ENCODE results near the gene SLC22A25. TPM values are rescaled to one million over a fixed set of nuclear protein-coding genes. Genes with fewer than 3 reads are reported as not detected.

SLC22A25 gene
- total and polyA plus RNA-seq, 2 of the 13 experiments (the other 11 are each of a cell fraction or from before 2014, with no cell fraction given), result 0.18 to 0.42 TPM

- TF ChIP-seq POGK (CRISPR knock-in tag; conservative IDR thresholded peaks at IDR 0.05), result no peak
- no peak for TF ChIP-seq FOXP1 (IDR thresholded peaks at IDR 0.05)
- peak; percentile 64 for TF ChIP-seq FOXP1 (CRISPR knock-in tag; IDR thresholded peaks at IDR 0.05)
- no peak for TF ChIP-seq ZNF512 (CRISPR knock-in tag; IDR thresholded peaks at IDR 0.05)
- TF ChIP-seq TAF15 (IDR thresholded peaks at IDR 0.05; ENCODE audit: low read depth, low read length, poor library complexity, severe bottlenecking), result no peak
- TF ChIP-seq ZBTB2 (CRISPR knock-in tag; IDR thresholded peaks at IDR 0.05; ENCODE audit: low read depth), result no peak
- TF ChIP-seq ZGPAT (CRISPR knock-in tag; IDR thresholded peaks at IDR 0.05), result no peak
- TF ChIP-seq HNF4A (CRISPR knock-in tag; IDR thresholded peaks at IDR 0.05), result peak; percentile 52
- TF ChIP-seq FOXC1 (CRISPR knock-in tag; IDR thresholded peaks at IDR 0.05; ENCODE audit: borderline replicate concordance), result no peak
- peak; percentile 28; the same call in 1 of the 2 replicates for TF ChIP-seq SALL1 (CRISPR knock-in tag; IDR thresholded peaks at IDR 0.05)
- TF ChIP-seq ZNF501 (CRISPR knock-in tag; IDR thresholded peaks at IDR 0.05), result peak; percentile 59; the same call in 1 of the 2 replicates
- TF ChIP-seq CENPT (CRISPR knock-in tag; IDR thresholded peaks at IDR 0.05; ENCODE audit: low read depth), result no peak
- no peak for TF ChIP-seq ZC3H4 (CRISPR knock-in tag; IDR thresholded peaks at IDR 0.05; ENCODE audit: borderline replicate concordance)
- TF ChIP-seq SNAPC2 (CRISPR knock-in tag; IDR thresholded peaks at IDR 0.05), result no peak
- TF ChIP-seq ZBTB33 (CRISPR knock-in tag; IDR thresholded peaks at IDR 0.05), result no peak
- TF ChIP-seq TFAP4 (IDR thresholded peaks at IDR 0.05; ENCODE audit: borderline replicate concordance, low read depth), result peak; percentile 56; the same call in 1 of the 2 replicates
- TF ChIP-seq FOXA3 (CRISPR knock-in tag; IDR thresholded peaks at IDR 0.05), result peak; percentile 56; the same call in 1 of the 2 replicates
- no peak for TF ChIP-seq ZNF724P (CRISPR knock-in tag; IDR thresholded peaks at IDR 0.05; ENCODE audit: borderline replicate concordance)
Observed at GRCh38 chr11:63277345-63277943, 34.0 kb upstream of the SLC22A25 start (continued).

Measured in HepG2 (cell line).